ENCODE results near the gene KLHDC1.

Gene KLHDC1

DNA sequence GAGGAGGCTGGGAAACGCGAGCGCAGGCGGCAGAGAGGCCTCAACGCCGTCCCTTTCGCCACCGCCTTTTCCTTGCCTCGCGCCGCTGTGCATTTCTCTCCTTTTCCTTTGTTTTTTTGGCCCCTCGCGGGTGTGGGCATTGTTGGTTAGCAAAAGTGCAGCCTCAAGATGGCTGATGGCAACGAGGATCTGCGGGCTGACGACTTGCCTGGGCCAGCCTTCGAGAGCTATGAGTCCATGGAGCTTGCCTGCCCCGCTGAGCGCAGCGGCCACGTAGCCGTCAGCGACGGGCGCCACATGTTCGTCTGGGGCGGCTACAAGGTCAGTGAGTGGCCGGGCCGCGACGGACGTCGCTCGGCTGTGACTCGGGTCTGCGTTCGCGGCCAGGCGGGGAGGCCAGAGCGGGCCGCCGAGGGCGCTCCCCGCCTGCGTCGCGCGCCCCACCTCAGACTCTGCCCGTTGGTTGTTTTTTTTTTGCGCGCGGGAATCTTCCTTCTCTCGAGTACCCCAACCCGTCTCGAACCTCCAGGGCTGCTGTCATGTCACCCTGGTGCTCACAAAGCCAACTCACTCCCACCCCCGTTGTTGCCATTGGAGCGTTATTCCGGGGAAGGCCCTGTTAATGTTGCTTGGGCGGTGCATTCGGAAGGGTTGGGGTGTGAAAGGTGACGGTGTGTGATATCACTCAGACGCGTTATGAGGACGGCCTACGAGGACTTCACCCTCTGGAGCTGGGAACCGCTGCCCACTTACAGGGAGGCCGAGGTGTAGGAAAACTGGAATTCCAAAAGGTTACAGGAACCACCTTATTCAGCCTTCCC is 75.6 kb downstream of the KLHDC1 start:
- TF ChIP-seq EZH2 (IDR thresholded peaks at IDR 0.05; ENCODE audit: borderline replicate concordance, low read length): no peak
- TF ChIP-seq, protein P1, sequence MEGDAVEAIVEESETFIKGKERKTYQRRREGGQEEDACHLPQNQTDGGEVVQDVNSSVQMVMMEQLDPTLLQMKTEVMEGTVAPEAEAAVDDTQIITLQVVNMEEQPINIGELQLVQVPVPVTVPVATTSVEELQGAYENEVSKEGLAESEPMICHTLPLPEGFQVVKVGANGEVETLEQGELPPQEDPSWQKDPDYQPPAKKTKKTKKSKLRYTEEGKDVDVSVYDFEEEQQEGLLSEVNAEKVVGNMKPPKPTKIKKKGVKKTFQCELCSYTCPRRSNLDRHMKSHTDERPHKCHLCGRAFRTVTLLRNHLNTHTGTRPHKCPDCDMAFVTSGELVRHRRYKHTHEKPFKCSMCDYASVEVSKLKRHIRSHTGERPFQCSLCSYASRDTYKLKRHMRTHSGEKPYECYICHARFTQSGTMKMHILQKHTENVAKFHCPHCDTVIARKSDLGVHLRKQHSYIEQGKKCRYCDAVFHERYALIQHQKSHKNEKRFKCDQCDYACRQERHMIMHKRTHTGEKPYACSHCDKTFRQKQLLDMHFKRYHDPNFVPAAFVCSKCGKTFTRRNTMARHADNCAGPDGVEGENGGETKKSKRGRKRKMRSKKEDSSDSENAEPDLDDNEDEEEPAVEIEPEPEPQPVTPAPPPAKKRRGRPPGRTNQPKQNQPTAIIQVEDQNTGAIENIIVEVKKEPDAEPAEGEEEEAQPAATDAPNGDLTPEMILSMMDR (IDR thresholded peaks at IDR 0.05; ENCODE audit: low read length): no peak
- H4K20me1 ChIP-seq (ENCODE audit: insufficient read depth, low read length): no peaks in the 10 kb centered on the region
- H3F3A ChIP-seq (ENCODE audit: insufficient read depth, low read length): no peaks in the 10 kb centered on the region
- peaks cover 16% of the 10 kb centered on the region; the same call in 1 of the 2 replicates for H3K79me2 ChIP-seq (ENCODE audit: insufficient read depth, low read length)
- H3K4me2 ChIP-seq (ENCODE audit: low read length): peak overlapping the region; percentile 96
- H3K9me2 ChIP-seq (ENCODE audit: low read depth, low read length): no peaks in the 10 kb centered on the region
- peak overlapping the region; percentile 92 for H3K4me3 ChIP-seq (ENCODE audit: low read depth, low read length, poor library complexity, severe bottlenecking)
- no peaks in the 10 kb centered on the region for H3K27me3 ChIP-seq (ENCODE audit: insufficient read depth, low read length)
- H3K9ac ChIP-seq (ENCODE audit: low read length): peak overlapping the region; percentile 98
- no peak overlapping the region for H2AFZ ChIP-seq (ENCODE audit: low read length)
- H3K4me1 ChIP-seq (ENCODE audit: insufficient read depth, low read length, severe bottlenecking): peaks cover 36% of the 10 kb centered on the region
- H3K9me3 ChIP-seq (ENCODE audit: low read length): no peaks in the 10 kb centered on the region
- peaks cover 8% of the 10 kb centered on the region; the same call in 1 of the 2 replicates for H3K36me3 ChIP-seq (ENCODE audit: insufficient read depth, low read length)
- H3K27ac ChIP-seq (ENCODE audit: low read depth, low read length, poor library complexity, severe bottlenecking): peak overlapping the region; percentile 74

DNA sequence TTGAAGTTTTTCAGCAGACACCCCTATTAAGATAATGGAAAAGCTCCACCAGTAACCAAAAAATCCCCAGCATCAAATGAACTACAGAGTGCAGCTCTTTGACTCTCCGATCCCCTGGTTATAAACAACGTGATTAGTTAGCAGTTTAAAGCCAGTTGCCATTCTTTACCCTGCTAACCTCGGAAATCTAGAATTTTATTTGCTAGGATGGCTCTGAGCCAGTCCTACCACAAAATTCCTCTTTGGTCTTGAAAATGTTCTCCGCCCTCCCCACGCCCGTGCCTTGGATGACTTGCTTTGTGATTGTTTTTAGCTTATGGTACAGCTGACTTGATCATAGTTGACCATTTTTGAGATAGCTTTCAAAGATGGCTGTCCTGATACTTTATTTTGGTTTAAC is 76.3 kb downstream of the KLHDC1 start:
- Histone ChIP-seq H3K4me3 (ENCODE audit: low read depth, low read length, poor library complexity, severe bottlenecking) (peak overlapping the region; percentile 92), H3K4me2 (ENCODE audit: low read length) (peak overlapping the region; percentile 96), H3K27me3 (ENCODE audit: insufficient read depth, low read length) (no peaks in the 10 kb centered on the region), H3K4me1 (ENCODE audit: insufficient read depth, low read length, severe bottlenecking) (peaks cover 36% of the 10 kb centered on the region), H4K20me1 (ENCODE audit: insufficient read depth, low read length) (no peaks in the 10 kb centered on the region), H3K9ac (ENCODE audit: low read length) (peak overlapping the region; percentile 98), H3K36me3 (ENCODE audit: insufficient read depth, low read length) (peaks cover 11% of the 10 kb centered on the region; the same call in 1 of the 2 replicates), H3K9me3 (ENCODE audit: low read length) (no peaks in the 10 kb centered on the region), H2AFZ (ENCODE audit: low read length) (no peak overlapping the region), H3K79me2 (ENCODE audit: insufficient read depth, low read length) (peaks cover 16% of the 10 kb centered on the region; the same call in 1 of the 2 replicates), H3K9me2 (ENCODE audit: low read depth, low read length) (no peaks in the 10 kb centered on the region), H3F3A (ENCODE audit: insufficient read depth, low read length) (no peaks in the 10 kb centered on the region), H3K27ac (ENCODE audit: low read depth, low read length, poor library complexity, severe bottlenecking) (peak overlapping the region; percentile 74)
- TF ChIP-seq, protein P1 (IDR thresholded peaks at IDR 0.05; ENCODE audit: low read length): no peak
- TF ChIP-seq EZH2 (IDR thresholded peaks at IDR 0.05; ENCODE audit: borderline replicate concordance, low read length): no peak

DNA sequence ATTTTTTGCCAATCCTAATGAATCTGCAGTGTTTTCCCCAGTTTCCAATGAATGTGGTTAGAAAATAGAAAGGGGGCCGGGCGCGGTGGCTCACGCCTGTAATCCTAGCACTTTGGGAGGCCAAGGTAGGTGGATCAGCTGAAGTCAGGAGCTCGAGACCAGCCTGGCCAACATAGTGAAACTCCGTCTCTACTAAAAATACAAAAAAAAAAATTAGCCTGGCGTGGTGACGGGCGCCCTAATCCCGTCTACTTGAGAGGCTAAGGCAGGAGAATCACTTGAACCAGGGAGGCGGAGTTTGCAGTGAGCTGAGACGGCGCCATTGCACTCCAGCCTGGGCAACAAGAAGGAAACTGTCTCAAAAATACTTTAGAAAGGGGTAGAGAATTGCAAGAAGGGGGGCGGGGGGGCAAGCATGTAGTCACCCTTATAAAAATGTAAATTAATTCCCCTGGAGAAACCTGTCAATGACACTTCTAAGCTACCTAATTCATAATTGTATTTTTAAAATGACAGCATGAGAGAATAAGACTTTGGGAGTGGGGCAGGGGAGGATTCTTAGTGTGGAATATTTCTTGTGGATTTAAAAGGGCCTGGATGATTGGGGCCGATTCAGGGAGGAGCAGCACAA is 76.8 kb downstream of the KLHDC1 start:
- H3K4me3 ChIP-seq (ENCODE audit: low read depth, low read length, poor library complexity, severe bottlenecking): peak overlapping the region; percentile 92
- peak overlapping the region; percentile 96 for H3K4me2 ChIP-seq (ENCODE audit: low read length)
- peak overlapping the region; percentile 98 for H3K9ac ChIP-seq (ENCODE audit: low read length)
- peaks cover 36% of the 10 kb centered on the region for H3K4me1 ChIP-seq (ENCODE audit: insufficient read depth, low read length, severe bottlenecking)
- no peak overlapping the region for H2AFZ ChIP-seq (ENCODE audit: low read length)
- peaks cover 16% of the 10 kb centered on the region; the same call in 1 of the 2 replicates for H3K36me3 ChIP-seq (ENCODE audit: insufficient read depth, low read length)
- peak overlapping the region; percentile 74 for H3K27ac ChIP-seq (ENCODE audit: low read depth, low read length, poor library complexity, severe bottlenecking)
- no peaks in the 10 kb centered on the region for H3K9me3 ChIP-seq (ENCODE audit: low read length)
- no peaks in the 10 kb centered on the region for H3K9me2 ChIP-seq (ENCODE audit: low read depth, low read length)
- H3K27me3 ChIP-seq (ENCODE audit: insufficient read depth, low read length): no peaks in the 10 kb centered on the region
- H4K20me1 ChIP-seq (ENCODE audit: insufficient read depth, low read length): no peaks in the 10 kb centered on the region
- no peak for TF ChIP-seq EZH2 (IDR thresholded peaks at IDR 0.05; ENCODE audit: borderline replicate concordance, low read length)
- TF ChIP-seq, protein P1 (IDR thresholded peaks at IDR 0.05; ENCODE audit: low read length): no peak
- no peaks in the 10 kb centered on the region for H3F3A ChIP-seq (ENCODE audit: insufficient read depth, low read length)
- peaks cover 16% of the 10 kb centered on the region; the same call in 1 of the 2 replicates for H3K79me2 ChIP-seq (ENCODE audit: insufficient read depth, low read length)
